ENCODE results near the gene DMBX1.
A peak's percentile ranks its signal among the peaks of the same experiment; 100 is the strongest.

- TF ChIP-seq CTCF (conservative IDR thresholded peaks at IDR 0.05): peak; percentile 99
- no peak for TF ChIP-seq ZFX (IDR thresholded peaks at IDR 0.05)
Measured at GRCh38 chr1:46442317-46443161, 47.1 kb upstream of the DMBX1 start.

Data from C4-2B (cell line).